Brain pericyte (primary cell): ENCODE measurements around the gene SORL1.

Experiments
- DNase-seq: peaks from one replicate; pipeline ENCODE4 v3.0.0-alpha.2; 2012; ENCODE audit warnings: low read depth, low spot score

Gene SORL1

DNA sequence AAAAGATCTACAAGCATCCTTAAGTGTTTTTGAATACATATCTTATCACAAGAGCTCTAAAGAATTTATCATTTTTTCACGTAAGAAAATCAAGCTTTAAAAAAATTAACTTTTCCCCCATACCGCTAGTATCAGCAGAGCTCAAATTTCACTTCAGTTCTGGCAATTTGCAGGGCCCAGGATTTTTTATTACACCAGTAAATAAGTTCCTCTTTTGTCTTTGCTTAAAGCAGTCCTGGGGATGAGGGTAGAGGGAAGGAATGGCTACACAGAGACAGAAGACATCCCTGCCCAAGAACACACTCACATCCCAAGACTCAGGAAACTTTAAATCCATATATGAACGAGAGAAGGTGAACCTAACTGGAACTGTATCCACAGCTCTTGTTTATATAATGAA, 22.6 kb upstream of the SORL1 start:
- no peak for DNase-seq

DNA sequence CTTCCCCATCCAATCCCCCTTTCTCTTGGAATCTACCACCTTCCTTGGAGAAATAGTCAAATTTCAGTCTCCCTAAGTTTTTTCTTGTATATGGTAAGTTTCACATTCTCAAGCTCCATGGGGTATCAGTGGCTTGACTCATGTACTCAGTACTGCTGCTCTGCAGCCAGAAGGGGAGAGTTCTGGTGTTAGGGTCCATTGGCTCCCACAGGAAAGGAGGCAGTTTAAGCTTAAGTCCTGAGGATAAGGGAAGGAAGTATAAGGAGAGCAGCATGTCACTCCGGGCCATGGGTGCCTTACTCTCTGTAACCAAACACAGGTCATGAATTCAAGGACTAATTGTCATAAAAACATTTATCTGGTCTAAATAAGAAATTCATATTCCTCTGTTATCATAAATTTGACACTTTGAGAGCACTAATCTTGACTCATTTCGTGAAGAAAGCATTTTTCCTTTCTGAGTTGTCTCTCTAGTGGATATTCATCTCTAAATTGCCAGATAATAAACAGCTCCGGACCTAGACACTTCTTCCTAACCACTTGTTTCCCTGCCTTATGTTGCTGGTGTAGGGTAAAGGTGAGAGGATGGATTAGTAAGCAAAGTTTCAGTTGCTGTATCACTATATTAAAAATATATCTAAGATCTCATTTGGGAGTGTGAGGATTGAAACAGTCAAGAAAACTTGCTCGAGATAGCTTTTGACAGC, 20.1 kb upstream of the SORL1 start:
- no peak for DNase-seq

- no peak for DNase-seq
Measured at GRCh38 chr11:121435132-121435531, 17.0 kb upstream of the SORL1 start.

- no peak for DNase-seq
Measured at GRCh38 chr11:121435551-121436511, 16.3 kb upstream of the SORL1 start.

DNA sequence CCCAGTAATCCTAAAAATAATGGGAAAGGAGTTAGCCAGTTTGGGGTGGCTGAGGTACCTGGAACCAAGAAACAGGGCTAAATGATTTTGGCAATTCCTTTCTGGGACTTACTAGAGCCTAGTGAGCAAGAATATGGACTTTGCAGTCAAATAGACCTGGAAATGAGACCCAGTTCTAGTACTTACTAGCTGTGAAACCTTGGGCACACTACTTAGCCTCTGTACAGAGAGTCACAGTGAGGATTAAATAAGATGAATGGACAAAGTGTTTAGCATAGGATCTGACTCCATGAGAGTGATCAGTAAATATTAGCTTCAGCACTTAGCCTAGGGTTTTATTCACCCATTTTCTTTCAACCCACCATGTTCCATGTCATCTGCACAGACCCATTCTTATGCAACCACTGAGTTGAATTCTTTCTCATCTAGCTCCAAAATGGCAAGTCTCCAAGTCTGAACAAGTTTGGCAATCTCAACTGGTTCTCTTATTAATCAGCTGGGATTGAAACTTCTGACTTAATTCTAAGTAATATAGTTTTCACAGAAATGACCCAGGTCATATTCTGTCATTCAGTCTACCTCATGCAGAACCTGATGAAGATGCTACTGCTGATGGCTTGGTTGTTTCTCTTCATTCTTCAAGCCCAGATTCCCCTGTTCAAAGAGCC, 15.0 kb upstream of the SORL1 start:
- DNase-seq, result no peak

DNA sequence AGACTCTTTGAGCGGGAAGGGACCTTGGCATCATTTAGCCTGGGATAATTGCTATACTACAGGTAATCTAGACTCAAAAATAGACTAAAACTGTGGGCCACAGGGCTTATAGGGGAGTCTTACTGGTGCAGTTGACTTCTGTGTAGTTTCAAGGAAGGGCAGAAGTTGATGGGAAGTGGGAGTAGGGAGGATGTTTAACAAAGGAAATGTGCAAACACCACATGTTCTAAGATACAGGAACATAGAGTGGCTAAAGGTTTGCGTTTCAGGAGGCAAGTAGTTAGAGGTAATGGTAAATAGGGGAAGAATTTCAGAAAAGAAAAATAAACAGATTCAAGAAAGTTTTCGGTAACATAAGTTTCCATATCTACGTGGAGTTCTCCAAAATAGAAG, 14.4 kb upstream of the SORL1 start:
- no peak for DNase-seq

GRCh38 chr11:121439337-121439736, 12.8 kb upstream of the SORL1 start:
- no peak for DNase-seq

GRCh38 chr11:121439759-121440158, 12.4 kb upstream of the SORL1 start:
- no peak for DNase-seq

DNA sequence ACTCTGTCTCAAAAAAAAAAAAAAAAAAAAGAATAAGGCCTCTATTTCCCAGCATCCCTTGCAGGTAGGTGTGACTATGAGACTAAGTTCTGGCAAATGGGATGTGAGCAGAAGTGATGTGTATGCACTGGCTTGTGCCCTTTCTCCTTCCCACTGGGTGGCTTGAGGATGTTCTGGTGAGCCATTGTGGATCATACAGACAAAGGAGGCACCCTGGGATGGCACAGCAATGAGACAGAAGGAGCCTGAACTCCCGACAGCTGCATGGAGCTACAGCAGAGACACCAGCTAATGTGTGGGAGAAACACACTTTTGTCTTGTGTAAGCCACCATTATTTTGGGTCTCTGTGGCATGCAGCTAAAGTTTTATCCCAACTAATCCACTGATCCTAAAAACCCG, 10.6 kb upstream of the SORL1 start:
- DNase-seq, result no peak

- DNase-seq, result no peak
Measured at GRCh38 chr11:121443688-121444275, 8.3 kb upstream of the SORL1 start.

- DNase-seq, result no peak
Measured at GRCh38 chr11:121444526-121444925, 7.6 kb upstream of the SORL1 start.

DNA sequence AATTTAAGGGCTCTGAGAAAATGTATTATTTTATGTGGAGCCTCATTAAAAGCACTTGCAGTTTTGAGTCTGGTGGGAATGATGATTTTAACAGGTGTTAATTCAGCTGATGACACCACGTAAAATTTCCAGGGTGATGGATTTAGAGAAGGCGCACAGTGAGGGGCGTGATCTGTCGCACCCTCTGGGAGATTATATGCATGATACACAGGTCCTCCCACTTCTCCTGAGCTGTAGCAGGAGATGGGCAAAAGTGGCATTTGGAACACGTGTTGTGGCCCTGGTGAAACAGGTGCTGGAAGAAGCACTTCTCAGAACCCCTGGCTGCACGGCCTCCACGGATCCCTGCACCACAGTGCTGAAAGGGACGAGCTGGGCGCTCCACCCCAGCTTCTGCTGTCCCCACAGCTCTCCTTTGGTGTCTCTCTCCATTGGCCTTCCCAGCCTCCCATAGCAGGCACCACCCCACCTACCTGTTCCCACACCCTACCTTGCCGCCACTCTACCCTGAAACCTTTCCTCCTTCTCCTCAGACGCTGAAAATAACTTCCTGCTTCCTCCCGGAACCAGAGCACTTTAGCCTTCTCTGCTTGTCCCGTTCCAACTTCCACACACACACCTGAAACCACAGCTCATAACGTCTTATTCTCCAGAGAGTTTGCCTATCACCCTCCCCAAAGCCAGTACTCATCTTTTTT, 6.9 kb upstream of the SORL1 start:
- DNase-seq, result no peak

- DNase-seq, result no peak
Measured at GRCh38 chr11:121446752-121447156, 5.4 kb upstream of the SORL1 start.

GRCh38 chr11:121448011-121448410, 4.1 kb upstream of the SORL1 start:
- DNase-seq, result no peak

GRCh38 chr11:121448431-121448941, 3.6 kb upstream of the SORL1 start:
- no peak for DNase-seq

- DNase-seq, result no peak
Measured at GRCh38 chr11:121449123-121449522, 3.0 kb upstream of the SORL1 start.

GRCh38 chr11:121449626-121450025, 2.5 kb upstream of the SORL1 start:
- DNase-seq, result no peak

DNA sequence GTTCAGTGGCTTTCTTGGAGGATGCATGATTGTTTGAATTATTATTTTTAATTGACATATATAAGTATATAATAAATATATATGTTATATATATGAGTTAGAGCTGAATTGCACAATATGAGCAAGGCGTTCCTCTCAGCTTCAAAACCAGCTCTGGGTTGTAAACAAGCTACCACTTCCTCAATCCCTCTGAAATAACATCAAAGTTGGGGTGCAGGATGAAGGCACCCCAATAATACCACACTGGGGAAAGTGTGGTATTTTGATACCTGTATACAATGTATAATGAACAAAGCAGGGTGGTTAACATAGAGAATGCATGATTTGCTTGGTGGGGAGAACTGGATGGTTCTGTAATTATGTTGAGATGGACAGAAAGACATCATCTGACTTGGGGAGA, 1.7 kb upstream of the SORL1 start:
- no peak for DNase-seq

DNA sequence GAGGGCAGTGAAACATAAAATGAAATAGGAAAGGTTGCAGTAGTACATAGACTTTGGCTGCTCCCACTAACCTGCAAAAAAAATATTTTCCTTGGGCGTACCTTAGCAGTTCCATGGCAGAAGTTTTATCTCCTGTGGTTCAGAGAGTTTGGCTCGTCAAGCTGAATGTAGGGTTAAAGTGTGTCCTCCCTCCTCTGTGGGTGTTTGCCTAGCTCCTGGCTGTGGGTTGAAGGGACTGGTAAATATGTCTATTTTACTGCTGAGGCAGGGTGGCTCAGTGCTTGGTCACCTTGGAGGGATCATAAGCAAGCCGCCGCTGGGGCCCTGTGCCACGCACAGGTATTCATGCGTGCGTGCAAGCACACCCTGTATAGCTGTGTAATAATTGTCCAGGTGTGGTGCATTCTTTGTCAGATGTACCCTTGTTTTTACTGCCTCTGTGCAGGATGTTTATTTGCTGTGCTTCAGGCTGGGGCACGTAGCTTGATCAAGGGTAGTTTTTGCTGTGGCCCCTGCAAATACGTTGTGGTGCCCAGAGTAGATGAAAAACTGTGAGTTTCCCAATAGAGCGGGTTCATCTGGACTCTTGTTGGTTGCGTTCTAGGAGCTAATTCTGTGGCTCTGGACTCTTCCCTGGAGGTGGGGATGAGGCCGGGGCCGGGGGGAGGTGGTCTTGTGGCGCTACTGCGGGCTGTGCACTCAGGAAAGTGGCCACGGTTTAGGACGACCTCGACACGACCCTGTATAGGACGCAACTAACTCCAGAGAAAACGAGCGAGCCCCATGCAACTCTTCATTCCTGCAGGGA, 732 bp upstream of the SORL1 start:
- DNase-seq, result no peak

DNA sequence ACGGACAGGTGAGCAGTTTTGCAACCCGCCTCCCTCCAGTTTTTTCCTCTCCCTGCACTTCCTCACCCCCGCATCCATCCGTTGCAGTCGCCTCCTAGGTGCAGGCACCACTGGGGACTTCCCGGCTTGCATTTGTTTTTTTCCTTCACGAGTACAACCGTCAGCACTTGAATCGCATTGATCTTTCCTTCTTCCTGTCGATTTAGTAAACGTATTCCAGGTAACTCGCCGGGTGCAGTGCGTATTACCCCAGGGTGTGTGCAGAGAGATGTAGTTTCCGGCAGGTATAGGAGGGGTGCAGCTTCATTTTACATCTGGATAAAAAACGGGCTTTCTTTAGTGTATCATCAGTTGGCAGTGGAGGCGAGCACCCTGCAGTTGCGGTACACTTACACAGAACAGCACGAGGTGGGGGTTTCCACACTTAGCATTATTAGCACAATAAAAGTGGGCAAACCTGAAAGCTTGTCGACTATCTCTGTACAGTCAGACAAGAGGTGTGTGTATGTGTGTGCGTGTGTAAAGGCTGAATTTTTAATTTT, 566 bp downstream of the SORL1 start, which contains the start of gene SORL1-AS1:
Gene SORL1-AS1, minus strand, starts transcription at position 359 of the 542 bp plus-strand sequence.
- DNase-seq, result no peak
